ENCODE results near the gene ACOX3.
"Not testable (repeated sequence)": the region's sequence is repeated elsewhere in the genome, so short reads cannot be mapped to it uniquely, and the experiment has no call there.

Gene ACOX3

DNA sequence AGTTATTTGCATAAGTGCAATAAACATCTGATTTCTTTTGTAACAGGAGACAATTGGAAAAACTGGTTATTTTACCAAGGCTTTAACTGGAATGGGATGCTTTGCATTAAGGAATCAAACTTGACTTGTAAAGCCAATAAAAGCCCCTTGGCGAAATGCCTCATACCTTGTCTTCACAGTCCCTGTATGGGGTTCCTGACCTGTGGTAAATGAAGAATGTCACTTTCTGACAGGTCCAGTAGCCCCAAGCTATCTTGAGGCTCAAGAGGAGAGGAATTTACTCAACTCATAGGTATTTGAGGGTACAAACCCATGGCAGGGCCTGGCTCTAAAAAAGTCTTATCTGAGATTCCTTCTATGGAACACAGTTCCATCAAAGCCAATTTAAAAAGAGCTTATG lies 78.0 kb downstream of the ACOX3 start:
- Mint-ChIP-seq H3K27me3 (no peaks in the 10 kb centered on the region), H3K4me1 (ENCODE audit: low read depth) (no peaks in the 10 kb centered on the region), H3K9me3 (ENCODE audit: low read depth) (peaks cover 9% of the 10 kb centered on the region), H3K27ac (no peak overlapping the region), H3K36me3 (peaks cover 16% of the 10 kb centered on the region), H3K4me3 (no peak overlapping the region)

DNA sequence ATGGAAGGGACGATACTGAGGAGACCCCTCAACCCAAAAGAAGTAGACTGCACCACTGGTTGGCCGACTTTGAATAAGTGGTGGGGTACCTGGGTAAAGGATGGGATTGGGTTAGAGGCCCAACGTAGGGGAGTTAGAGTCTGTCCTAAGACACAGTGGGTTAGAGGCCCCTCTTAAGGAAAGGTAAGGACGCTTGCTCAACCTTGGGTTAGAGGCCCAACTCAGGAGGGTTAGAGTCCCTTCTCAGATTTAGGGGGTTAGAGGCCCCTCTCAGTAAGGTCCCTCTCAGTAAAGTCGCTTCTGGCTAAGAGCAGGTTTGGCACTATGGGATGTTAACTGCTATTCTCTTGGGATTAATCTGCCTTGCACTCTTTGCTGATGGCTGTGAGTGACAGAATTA lies 81.3 kb downstream of the ACOX3 start:
- no peak overlapping the region for H3K27ac Mint-ChIP-seq
- peaks cover 9% of the 10 kb centered on the region for H3K36me3 Mint-ChIP-seq
- H3K4me1 Mint-ChIP-seq (ENCODE audit: low read depth), result no peaks in the 10 kb centered on the region
- H3K4me3 Mint-ChIP-seq, result no peak overlapping the region
- peaks cover 9% of the 10 kb centered on the region for H3K9me3 Mint-ChIP-seq (ENCODE audit: low read depth)
- no peaks in the 10 kb centered on the region for H3K27me3 Mint-ChIP-seq

DNA sequence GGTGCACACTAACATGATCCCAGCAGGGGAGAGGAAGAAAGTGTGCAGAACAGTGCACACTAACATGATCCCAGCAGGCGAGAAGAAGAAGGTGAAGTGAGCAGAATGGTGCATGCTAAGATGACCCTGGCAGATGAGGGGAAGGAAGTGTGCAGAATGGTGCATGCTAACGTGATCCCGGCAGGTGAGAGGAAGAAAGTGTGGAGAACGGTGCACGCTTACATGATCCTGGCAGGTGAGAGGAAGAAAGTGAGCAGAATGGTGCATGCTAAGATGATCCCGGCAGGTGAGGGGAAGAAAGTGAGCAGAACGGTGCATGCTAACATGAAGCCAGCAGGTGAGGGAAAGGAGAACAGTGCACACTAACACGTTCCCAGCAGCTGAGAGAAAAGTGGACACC lies 83.7 kb downstream of the ACOX3 start:
- H3K27me3 Mint-ChIP-seq, result no peaks in the 10 kb centered on the region
- no peaks in the 10 kb centered on the region for H3K9me3 Mint-ChIP-seq (ENCODE audit: low read depth)
- H3K27ac Mint-ChIP-seq, result no peak overlapping the region
- H3K4me1 Mint-ChIP-seq (ENCODE audit: low read depth), result no peaks in the 10 kb centered on the region
- no peaks in the 10 kb centered on the region for H3K36me3 Mint-ChIP-seq
- H3K4me3 Mint-ChIP-seq, result no peak overlapping the region

DNA sequence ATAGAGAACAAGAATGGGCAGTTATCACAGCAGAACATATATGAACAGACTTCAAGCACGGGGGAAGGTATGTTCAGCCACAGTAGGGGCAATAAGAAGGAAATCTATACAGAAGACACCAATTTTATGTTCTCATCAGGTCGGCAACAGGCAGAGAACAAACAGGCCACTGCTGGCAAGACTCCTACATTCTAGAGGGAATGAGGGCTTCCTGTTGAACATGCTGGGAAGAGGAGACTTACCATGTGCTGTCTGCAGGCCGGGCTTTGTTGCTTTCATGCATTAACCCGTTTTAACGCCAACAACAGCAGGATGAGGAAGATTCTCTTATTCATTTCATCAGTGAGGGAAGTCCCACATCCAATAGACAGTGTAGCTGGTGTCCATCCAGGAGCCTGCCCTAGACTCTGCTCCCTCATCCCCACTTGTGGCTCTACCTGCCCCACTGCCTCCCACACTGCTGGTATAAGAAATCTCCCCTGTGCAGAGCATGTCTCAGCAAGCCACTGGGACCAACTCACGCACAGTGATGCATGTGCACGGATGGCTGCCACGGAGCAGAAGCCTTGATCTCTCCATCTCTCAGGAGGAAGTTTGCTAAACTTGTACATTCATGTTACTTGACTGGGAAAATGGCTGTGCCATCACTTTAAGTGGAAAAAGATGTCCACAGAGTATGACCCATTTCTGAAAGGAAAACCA lies 84.5 kb downstream of the ACOX3 start:
- Mint-ChIP-seq H3K36me3 (no peaks in the 10 kb centered on the region), H3K4me1 (ENCODE audit: low read depth) (no peaks in the 10 kb centered on the region), H3K27ac (no peak overlapping the region), H3K9me3 (ENCODE audit: low read depth) (no peaks in the 10 kb centered on the region), H3K4me3 (no peak overlapping the region), H3K27me3 (no peaks in the 10 kb centered on the region)

DNA sequence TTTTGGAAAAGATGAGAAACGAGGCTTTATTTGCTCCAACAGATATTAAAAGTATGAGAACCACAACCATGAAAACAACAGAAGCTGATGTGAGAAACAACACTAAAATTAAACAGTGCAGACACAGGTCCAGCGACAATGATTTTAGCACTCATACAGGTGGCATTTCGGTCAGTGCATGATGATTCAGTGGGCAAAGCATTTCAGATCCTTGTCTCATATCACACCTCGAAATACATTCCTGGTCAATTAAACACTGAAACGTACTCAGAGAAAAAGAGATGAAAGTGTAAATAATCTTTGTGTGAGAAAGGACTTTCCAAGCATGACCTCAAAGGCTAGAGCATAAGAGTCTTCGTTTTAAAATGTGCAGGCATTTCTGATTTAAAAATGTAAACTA lies 85.2 kb downstream of the ACOX3 start:
- Mint-ChIP-seq H3K27me3 (no peaks in the 10 kb centered on the region), H3K27ac (no peak overlapping the region), H3K4me1 (ENCODE audit: low read depth) (no peaks in the 10 kb centered on the region), H3K36me3 (no peaks in the 10 kb centered on the region), H3K4me3 (no peak overlapping the region), H3K9me3 (ENCODE audit: low read depth) (no peaks in the 10 kb centered on the region)

DNA sequence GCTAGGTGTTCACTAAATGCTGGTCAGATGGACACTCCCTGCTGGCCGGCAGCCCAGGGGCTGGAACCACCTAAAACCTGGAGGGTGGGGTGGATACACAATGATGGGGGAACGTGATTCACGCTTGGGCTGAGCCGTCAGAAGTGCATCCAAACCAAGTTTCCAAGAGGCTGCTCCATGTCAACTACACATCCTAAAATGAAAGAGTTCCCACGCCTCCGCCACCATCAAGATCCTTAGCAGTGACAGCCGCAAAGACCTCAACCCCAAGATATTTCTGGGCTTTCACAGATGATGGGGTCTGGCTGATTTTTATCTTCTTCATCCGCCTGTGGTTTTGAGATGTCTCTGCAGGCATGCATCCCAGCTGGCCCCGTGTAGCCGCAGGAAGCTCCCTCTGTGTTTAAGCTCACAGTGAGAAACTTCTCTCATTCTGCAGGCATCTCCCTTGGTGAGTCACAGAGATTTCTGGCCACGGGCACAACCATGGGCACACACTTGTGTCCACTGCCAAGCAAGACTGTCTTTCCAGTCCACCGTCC lies 86.5 kb downstream of the ACOX3 start:
- H3K4me1 Mint-ChIP-seq (ENCODE audit: low read depth), result no peaks in the 10 kb centered on the region
- no peak overlapping the region for H3K4me3 Mint-ChIP-seq
- no peaks in the 10 kb centered on the region for H3K36me3 Mint-ChIP-seq
- no peak overlapping the region for H3K27ac Mint-ChIP-seq
- no peaks in the 10 kb centered on the region for H3K9me3 Mint-ChIP-seq (ENCODE audit: low read depth)
- no peaks in the 10 kb centered on the region for H3K27me3 Mint-ChIP-seq

- no peaks in the 10 kb centered on the region for H3K27me3 Mint-ChIP-seq
- H3K27ac Mint-ChIP-seq, result no peak overlapping the region
- H3K4me3 Mint-ChIP-seq, result no peak overlapping the region
- H3K9me3 Mint-ChIP-seq (ENCODE audit: low read depth), result no peaks in the 10 kb centered on the region
- H3K4me1 Mint-ChIP-seq (ENCODE audit: low read depth), result no peaks in the 10 kb centered on the region
- H3K36me3 Mint-ChIP-seq, result no peaks in the 10 kb centered on the region
Measured at GRCh38 chr4:8353158-8353669, 87.3 kb downstream of the ACOX3 start.

GRCh38 chr4:8352368-8353157 lies 88.0 kb downstream of the ACOX3 start:
- Mint-ChIP-seq H3K9me3 (ENCODE audit: low read depth) (no peaks in the 10 kb centered on the region), H3K4me3 (no peak overlapping the region), H3K27me3 (no peaks in the 10 kb centered on the region), H3K27ac (no peak overlapping the region), H3K36me3 (no peaks in the 10 kb centered on the region), H3K4me1 (ENCODE audit: low read depth) (no peaks in the 10 kb centered on the region)

- Mint-ChIP-seq H3K36me3 (no peaks in the 10 kb centered on the region), H3K9me3 (ENCODE audit: low read depth) (no peaks in the 10 kb centered on the region), H3K27me3 (no peaks in the 10 kb centered on the region), H3K4me1 (ENCODE audit: low read depth) (no peaks in the 10 kb centered on the region), H3K27ac (no peak overlapping the region), H3K4me3 (no peak overlapping the region)
Measured at GRCh38 chr4:8351931-8352367, 88.6 kb downstream of the ACOX3 start.

DNA sequence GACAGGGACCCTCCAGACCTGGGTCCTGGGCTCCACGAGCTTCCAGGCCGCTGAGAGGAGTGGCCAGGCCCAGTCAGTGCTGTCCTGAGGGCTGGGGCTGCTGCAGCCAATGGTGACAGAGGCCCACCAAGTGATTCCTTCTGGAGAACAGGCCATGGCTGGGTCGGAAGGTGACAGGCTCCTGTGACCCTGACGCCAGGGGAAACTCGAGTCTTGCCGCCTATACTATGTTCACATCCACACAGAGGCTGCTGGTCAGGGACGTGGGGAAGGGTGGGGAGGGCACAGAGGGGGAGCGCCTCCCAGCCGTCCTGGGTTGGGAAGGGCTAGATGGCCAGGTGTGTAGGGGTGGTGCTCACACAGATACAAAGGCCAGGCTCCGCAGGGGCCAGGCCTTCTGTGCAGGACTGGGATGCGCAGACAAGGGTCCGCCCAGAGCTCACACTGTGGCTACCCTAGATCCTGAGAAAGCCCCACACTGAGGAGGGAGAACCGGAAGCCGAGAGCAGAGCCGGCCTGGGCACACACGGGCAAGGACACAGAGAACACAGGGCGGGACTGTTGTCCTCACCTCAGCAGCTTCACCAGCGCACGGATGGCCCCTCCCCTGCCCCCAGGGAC lies 89.6 kb downstream of the ACOX3 start:
- no peaks in the 10 kb centered on the region for H3K9me3 Mint-ChIP-seq (ENCODE audit: low read depth)
- H3K4me1 Mint-ChIP-seq (ENCODE audit: low read depth), result no peaks in the 10 kb centered on the region
- no peaks in the 10 kb centered on the region for H3K27me3 Mint-ChIP-seq
- no peak overlapping the region for H3K27ac Mint-ChIP-seq
- no peaks in the 10 kb centered on the region for H3K36me3 Mint-ChIP-seq
- H3K4me3 Mint-ChIP-seq, result no peak overlapping the region

GRCh38 chr4:8350352-8350751 lies 90.2 kb downstream of the ACOX3 start:
- H3K36me3 Mint-ChIP-seq, result no peaks in the 10 kb centered on the region
- H3K9me3 Mint-ChIP-seq (ENCODE audit: low read depth), result no peaks in the 10 kb centered on the region
- peaks cover under 1% of the 10 kb centered on the region for H3K27me3 Mint-ChIP-seq
- no peak overlapping the region for H3K27ac Mint-ChIP-seq
- H3K4me1 Mint-ChIP-seq (ENCODE audit: low read depth), result no peaks in the 10 kb centered on the region
- no peak overlapping the region for H3K4me3 Mint-ChIP-seq

- peaks cover 2% of the 10 kb centered on the region for H3K27me3 Mint-ChIP-seq
- H3K36me3 Mint-ChIP-seq, result no peaks in the 10 kb centered on the region
- no peaks in the 10 kb centered on the region for H3K9me3 Mint-ChIP-seq (ENCODE audit: low read depth)
Measured at GRCh38 chr4:8349664-8350236, 90.8 kb downstream of the ACOX3 start.

DNA sequence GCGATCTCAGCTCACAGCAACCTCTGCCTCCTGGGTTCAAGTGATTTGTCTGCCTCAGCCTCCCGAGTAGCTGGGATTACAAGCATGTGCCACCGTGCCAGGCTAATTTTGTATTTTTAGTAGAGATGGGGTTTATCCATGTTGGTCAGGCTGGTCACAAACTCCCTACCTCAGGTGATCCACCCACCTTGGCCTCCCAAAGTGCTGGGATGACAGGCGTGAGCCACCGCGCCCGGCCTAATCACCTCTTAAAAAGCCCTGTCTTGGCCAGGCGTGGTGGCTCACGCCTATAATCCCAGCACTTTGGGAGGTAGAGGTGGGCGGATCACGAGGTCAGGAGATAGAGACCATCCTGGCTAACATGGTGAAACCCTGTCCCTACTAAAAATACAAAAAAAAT lies 91.3 kb downstream of the ACOX3 start:
- H3K27ac Mint-ChIP-seq; H3K27me3 Mint-ChIP-seq; H3K4me1 Mint-ChIP-seq (ENCODE audit: low read depth); H3K4me3 Mint-ChIP-seq; H3K36me3 Mint-ChIP-seq; H3K9me3 Mint-ChIP-seq (ENCODE audit: low read depth): not testable (repeated sequence)

More at GRCh38 chr4:8349664-8350236, 90.8 kb downstream of the ACOX3 start:
- no peaks in the 10 kb centered on the region for H3K4me1 Mint-ChIP-seq (ENCODE audit: low read depth)
- H3K27ac Mint-ChIP-seq, result no peak overlapping the region
- H3K4me3 Mint-ChIP-seq, result no peak overlapping the region

GRCh38 chr4:8348071-8348470 lies 92.5 kb downstream of the ACOX3 start:
- no peaks in the 10 kb centered on the region for H3K4me1 Mint-ChIP-seq (ENCODE audit: low read depth)

DNA sequence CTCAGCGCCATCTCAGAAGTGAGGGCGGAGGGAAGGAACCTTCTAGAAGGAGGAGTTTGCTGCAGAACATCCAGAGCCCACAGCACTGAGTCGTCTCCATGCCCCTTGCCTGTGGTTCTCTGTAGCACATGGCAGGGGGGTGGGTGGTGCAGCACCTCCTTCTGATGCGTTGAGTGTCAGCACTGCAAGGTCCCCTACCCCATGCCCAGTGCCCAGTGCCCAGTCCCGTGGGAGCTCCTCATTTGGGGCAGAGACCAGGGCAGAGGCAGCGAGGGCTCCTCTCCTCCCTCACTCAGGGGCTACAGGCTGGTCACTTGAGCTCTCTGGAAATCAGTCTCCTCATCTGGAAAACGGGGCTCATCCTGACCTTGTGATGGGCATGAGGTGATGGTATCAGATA lies 92.9 kb downstream of the ACOX3 start:
- Mint-ChIP-seq H3K4me1 (ENCODE audit: low read depth) (no peaks in the 10 kb centered on the region), H3K9me3 (ENCODE audit: low read depth) (no peaks in the 10 kb centered on the region), H3K36me3 (no peaks in the 10 kb centered on the region), H3K27me3 (peaks cover 2% of the 10 kb centered on the region), H3K27ac (no peak overlapping the region), H3K4me3 (no peak overlapping the region)

More at GRCh38 chr4:8348071-8348470, 92.5 kb downstream of the ACOX3 start:
- H3K27ac Mint-ChIP-seq, result no peak overlapping the region
- no peaks in the 10 kb centered on the region for H3K9me3 Mint-ChIP-seq (ENCODE audit: low read depth)
- H3K36me3 Mint-ChIP-seq, result no peaks in the 10 kb centered on the region
- H3K4me3 Mint-ChIP-seq, result no peak overlapping the region
- peaks cover 2% of the 10 kb centered on the region for H3K27me3 Mint-ChIP-seq
